ENCODE results near the gene ADIPOR2.

ADIPOR2 gene

GRCh38 chr12:1800401-1801302 lies 109.8 kb downstream of the ADIPOR2 start:
- no peak for DNase-seq

DNA sequence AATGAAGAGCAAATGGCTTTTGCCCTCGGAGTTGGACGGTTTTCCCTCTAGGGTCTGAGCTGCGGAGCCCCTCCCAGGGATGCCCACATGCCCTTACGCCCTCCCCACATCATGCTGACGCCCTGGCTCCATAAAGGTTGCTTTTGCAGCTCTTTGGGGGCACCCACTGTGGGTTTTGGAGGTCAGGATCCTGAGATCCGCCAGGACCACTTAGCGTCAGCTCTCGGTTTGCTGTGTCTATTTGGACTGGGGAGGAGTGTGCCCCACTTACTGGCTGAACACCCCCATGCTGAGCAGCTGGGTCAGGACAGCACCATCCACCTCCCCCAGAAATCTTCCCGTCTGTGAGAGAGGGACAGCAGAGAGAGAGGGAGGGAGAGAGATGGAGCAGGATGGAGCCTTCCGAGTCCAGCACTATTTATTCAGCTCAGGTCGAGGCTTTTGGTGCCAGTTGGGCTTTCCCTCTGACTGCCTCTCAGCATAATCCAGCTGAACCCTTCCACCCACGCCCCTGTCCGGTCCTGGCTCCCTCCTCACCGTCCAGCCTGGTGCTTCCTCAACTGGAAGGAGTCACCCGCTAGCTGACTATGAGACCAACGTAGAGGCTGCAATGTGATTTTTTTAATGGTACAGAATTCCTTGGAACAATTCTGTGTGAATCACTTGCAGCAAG lies 110.6 kb downstream of the ADIPOR2 start:
- no peak for DNase-seq

DNA sequence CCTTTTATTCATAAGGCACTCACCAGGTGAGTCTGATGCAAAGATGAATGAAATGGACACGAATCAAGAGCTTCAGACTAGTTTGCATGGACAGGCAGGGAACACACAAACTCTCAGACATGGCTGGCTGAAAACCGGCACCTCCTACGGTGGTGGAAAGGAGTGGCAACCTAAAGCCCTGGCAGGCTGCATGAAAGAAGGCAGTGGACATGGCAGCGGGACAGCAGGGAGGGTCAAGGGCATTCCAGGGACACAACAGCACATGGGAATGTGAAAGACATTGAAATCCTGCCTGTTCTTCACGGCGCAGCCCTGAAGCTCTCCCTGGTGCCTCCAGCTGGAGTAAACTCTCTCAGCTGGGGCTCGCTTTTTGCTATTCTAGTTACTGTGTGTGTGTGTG lies 112.9 kb downstream of the ADIPOR2 start:
- DNase-seq, result no peak

DNA sequence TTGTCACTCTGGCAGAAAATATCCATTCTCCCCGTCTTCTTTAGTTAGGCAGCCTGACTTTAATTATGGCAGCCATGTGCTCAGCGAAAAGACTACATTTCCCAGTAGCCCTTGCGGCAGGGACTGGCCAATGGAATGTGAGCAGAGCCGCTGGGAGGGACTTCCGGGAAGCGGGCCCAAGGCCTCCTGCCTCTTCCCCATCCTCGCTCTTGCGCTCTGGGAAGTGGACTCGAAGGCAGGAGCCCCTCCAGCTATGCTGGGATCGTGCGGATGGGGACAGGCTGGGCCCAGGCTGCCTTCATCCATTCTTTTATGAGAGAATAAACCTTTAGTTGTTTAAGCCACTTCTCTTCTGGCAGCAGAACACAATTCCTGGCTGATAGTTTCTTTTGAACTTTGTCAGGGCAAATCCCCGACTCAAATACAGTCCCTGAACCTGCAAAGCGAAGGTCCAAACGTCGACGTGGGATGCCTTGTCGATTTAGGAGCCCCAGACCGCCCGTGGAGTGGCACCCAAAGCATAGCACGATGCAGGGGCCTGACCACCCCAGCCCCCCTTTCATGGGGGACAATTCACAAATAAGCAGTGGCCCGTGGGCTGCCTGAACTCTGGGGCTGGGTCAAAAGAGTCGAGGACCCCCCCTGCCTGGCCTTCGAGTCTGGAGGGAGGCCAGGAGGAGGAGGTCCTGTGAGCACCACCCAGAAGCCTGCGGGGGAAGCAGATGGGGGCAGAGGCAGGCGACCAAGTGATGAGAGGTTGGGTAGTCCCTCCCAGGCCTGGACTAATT lies 113.9 kb downstream of the ADIPOR2 start:
- peak; percentile 19 for DNase-seq

- DNase-seq, result no peak
Measured at GRCh38 chr12:1805441-1806081, 114.7 kb downstream of the ADIPOR2 start.

GRCh38 chr12:1806301-1807086 lies 115.6 kb downstream of the ADIPOR2 start:
- DNase-seq, result no peak

DNA sequence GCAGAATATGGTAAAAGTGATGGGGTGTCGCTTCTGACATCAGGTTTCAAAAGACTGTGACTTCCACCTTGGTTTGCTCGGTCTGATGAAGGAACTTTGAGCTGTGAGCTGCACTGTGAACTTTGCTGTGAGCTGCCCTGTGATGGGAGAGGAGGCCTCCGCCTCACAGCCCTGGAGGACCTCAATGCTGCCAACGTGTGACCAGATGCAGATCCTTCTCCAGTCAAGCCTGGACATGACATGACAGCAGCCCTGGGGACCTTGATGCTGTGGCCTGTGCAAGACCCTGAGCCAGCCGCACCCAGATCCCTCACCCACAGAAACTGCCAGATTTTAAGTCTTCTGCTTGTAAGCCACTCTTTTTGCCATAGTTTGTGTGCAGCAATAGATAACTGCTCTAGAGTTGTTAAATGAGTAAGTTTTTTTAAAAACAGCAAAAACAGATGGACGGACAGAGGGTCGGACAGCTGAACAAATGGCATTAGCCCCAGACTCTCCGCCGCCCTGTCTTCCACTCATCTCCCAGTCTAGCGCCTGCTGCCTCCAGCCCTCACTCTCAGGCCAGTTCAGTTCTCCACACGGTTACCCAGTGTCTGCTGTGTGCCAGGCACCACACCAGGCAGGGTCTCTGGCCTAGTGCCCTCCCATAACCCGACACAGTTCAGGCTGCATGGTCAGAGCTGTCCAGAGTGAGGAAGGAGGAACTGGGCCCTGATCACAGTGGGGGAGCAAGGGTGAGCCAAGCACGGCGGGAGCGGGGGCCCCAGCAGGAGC lies 116.4 kb downstream of the ADIPOR2 start:
- DNase-seq, result no peak

DNA sequence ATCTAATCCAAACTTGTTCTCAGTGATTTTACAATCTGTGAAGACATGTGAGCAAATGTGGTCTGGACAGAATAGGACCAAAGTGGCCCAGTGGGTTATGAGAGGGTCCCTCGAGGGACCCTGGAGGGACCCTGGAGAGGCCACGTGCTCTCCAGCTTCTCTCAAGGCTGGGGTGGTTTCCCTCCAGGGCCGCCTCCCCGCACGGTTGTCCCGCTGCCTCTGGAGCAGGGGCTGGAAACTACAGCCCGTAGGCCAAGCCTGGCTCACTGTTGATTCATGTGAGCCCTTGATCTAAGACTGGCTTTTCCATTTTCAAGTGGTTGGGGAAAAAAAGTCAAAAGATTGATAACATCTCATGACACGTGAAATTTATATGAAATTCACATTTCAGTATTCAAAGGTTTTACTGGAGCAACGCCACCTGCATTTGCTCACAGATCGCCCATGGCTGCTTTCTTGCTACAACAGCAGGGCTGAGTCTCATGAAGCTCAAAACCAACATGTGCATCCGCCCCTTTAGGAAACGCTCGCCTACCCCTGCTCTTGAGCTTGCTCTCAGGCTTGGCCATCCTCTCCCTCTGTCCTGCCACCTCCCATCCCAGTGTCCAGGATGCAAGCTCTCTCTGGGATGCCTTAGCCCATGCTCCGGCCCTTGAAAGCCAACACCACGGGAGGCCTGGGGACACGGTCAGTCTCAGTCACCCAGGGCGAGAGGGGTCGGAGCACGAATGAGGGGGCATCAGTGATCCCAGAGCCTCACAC lies 117.3 kb downstream of the ADIPOR2 start:
- DNase-seq, result no peak

- no peak for DNase-seq
Measured at GRCh38 chr12:1808798-1809480, 118.1 kb downstream of the ADIPOR2 start.

DNA sequence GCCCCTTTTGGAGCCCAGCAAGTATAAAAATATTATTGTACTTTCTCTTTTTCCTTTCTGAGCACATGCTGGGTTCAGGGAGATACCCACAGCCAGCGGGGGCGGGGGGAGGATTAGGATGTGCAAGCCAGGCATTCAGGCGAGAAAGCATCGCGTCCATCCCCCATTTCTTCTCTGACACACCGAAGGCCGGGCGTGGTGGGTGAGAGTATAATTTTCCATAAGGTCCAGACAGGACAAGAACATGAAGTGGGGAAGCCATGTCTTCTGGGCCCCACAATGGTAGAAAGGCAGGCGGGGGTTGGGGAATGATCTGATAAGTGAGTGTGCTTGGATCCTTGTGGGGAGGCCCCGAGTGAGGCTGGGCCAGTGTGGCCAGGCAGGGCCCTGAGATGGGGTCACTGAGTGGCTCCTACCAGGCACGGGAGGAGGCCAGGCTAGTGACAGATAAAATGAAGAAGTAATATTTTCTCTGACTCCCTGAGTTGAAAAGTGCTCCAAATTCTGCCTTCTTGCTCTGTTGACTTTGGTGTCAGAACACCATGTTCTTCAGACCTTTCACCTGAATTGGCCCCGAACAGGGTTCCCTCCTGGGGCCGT lies 118.8 kb downstream of the ADIPOR2 start:
- no peak for DNase-seq

- no peak for DNase-seq
Measured at GRCh38 chr12:1810201-1810930, 119.5 kb downstream of the ADIPOR2 start.

- no peak for DNase-seq
Measured at GRCh38 chr12:1810931-1811280, 120.0 kb downstream of the ADIPOR2 start.

DNA sequence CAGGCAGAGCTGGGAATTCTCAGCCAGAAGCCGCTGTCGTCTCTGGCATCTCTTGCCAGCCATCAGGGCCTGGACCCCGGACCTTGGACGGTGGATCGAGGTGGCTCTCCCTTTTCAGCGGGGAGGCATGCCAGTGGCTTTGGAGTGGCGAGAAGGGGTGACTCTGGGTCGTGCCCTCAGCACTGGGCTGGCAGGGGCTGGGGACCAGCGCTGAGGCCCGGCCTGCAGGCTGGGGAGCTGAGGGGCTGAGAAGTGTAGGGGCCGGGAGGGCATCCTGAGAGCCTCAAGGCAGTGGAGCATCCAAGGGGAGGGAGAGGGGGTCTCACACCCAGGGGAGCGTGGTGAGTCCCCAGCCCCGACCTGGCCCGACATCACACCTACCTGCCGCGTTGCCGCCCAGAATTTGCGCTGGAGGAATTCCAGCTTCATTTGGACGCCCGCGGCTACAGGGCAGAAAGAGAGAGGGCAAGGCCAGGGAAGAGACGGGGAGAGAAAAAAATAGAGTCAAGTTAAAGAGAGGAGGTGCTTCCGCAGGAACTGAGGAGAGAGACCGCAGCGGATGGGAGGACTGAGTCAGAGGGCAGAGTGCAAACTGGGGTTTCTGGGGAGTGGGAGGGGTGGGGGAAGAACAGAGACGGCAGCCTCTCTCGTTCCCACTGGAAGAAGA lies 120.5 kb downstream of the ADIPOR2 start:
- DNase-seq, result no peak

DNA sequence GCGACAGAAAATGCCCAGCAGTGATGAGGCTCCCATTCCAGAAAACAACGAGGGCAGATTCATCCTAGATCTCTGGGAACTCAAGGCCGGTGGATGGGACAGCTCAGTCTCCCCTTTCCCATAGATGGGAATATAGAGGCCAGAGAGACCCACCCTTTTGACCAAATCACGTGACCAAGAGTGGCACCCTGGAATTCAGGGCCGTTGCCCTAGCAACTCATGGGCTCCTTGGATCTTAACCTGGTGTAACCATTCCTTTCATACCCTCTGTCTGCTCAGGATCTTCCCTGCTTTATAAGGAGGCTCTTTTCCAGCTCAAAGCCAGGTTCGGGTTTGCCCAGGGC lies 121.0 kb downstream of the ADIPOR2 start:
- DNase-seq, result no peak

GRCh38 chr12:1812650-1813302 lies 121.9 kb downstream of the ADIPOR2 start:
- DNase-seq, result no peak

- DNase-seq, result no peak
Measured at GRCh38 chr12:1814266-1814665, 123.4 kb downstream of the ADIPOR2 start.

GRCh38 chr12:1815108-1815507 lies 124.2 kb downstream of the ADIPOR2 start:
- no peak for DNase-seq
